Stomach (tissue), 9 donors: ENCODE measurements around the gene MOG. TPM values are rescaled to one million over a fixed set of nuclear protein-coding genes. Genes with fewer than 3 reads are reported as not detected.
A peak's percentile ranks its signal among the peaks of the same experiment; 100 is the strongest.

Experiments
- DNase-seq, 2 donors: peaks; one replicate each; pipeline versions ENCODE4 v3.0.0 to v3.0.0-alpha.2; 2013 to 2019
- H3K27ac ChIP-seq, 5 donors: fragments of 200-600 bp in 4 of 5; sonication (generic) in 4 of 5; one replicate each; pipeline ENCODE4 v1.5.1; 2013 to 2019; ENCODE audit warnings: mild to moderate bottlenecking in 1 of 5, moderate library complexity in 1 of 5
- H3K27me3 ChIP-seq, 3 donors: fragments of 200-600 bp; sonication (generic); one replicate each; pipeline ENCODE4 v1.5.1; 2017 to 2019; ENCODE audit warnings: mixed run types in 1 of 3
- H3K36me3 ChIP-seq, 4 donors: fragments of 200-600 bp; sonication (generic); 1 replicate in 3 of 4; 2 replicates in 1 of 4; pipeline ENCODE4 v1.5.1; 2016 to 2019
- H3K4me1 ChIP-seq, 4 donors: fragments of 200-600 bp; sonication (generic); one replicate each; pipeline ENCODE4 v1.5.1; 2016 to 2019
- H3K4me3 ChIP-seq, 4 donors: fragments of 200-600 bp; sonication (generic) in 3 of 4; one replicate each; pipeline ENCODE4 v1.5.1; 2016 to 2019; ENCODE audit warnings: mild to moderate bottlenecking in 1 of 4
- H3K9me3 ChIP-seq, 4 donors: fragments of 200-600 bp; sonication (generic); one replicate each; pipeline ENCODE4 v1.5.1; 2016 to 2019
- CTCF ChIP-seq, 7 experiments: fragments of 450-650 bp in 4 of 7; fragments of 200-600 bp in 3 of 7; sonication (generic) in 3 of 7; IDR thresholded peaks; one replicate each; pipeline ENCODE4 v1.5.1; 2016 to 2019; ENCODE audit warnings: antibody characterized with exemption in 7 of 7, control low read depth in 2 of 7, mild to moderate bottlenecking in 1 of 7
- EP300 ChIP-seq: sonication (generic); formaldehyde crosslinking; IDR thresholded peaks from one replicate; pipeline ENCODE4 v1.6.1; 2017; ENCODE audit warnings: antibody characterized with exemption
- POLR2A ChIP-seq, 4 donors: fragments of 450-650 bp; IDR thresholded peaks; one replicate each; pipeline ENCODE4 v1.6.1; 2016; ENCODE audit warnings: antibody characterized with exemption in 4 of 4, control low read depth in 2 of 4, mild to moderate bottlenecking in 1 of 4, moderate library complexity in 1 of 4
- POLR2AphosphoS5 ChIP-seq, 3 donors: sonication (generic); formaldehyde crosslinking; IDR thresholded peaks; one replicate each; pipeline ENCODE4 v1.6.1; 2016; ENCODE audit warnings: antibody characterized with exemption in 3 of 3
- whole genome bisulfite sequencing, 5 donors: extraction: QIAGEN DNeasy Blood & Tissue Kit in 3 of 5; methylation state at CpG; one replicate each; pipeline versions ENCODE4 v1.1.5 to v1.1.7; 2013 to 2018; 5-methylcytosine and 5-hydroxymethylcytosine counted together
- intact Hi-C: fragments of 100-400 bp; cut with DNase I; formaldehyde crosslinking; loops from one replicate; pipeline ENCODE4 v1.15.1; 2023; ENCODE audit warnings: low total_unique reads
- polyA plus RNA-seq, 3 donors: library from polyadenylated mRNA; stranded (reverse); fragments of 200-250 nt; gene quantifications; one replicate each; pipeline ENCODE4 v1.2.3, GENCODE V29; 2013
- total RNA-seq, 5 donors: library from RNA; depleted of rRNA; stranded (reverse); fragments of >200 nt; gene quantifications; one replicate each; pipeline versions ENCODE4 v1.1.0 to v1.2.3, GENCODE V29; 2014 to 2016
- donor health status: healthy with polysubstance abuse.
- donor health status: Bipolar disorder and iron deficiency.
- donor health status: healthy.

Gene MOG
- total and polyA plus RNA-seq, 8 donors: not detected

DNA sequence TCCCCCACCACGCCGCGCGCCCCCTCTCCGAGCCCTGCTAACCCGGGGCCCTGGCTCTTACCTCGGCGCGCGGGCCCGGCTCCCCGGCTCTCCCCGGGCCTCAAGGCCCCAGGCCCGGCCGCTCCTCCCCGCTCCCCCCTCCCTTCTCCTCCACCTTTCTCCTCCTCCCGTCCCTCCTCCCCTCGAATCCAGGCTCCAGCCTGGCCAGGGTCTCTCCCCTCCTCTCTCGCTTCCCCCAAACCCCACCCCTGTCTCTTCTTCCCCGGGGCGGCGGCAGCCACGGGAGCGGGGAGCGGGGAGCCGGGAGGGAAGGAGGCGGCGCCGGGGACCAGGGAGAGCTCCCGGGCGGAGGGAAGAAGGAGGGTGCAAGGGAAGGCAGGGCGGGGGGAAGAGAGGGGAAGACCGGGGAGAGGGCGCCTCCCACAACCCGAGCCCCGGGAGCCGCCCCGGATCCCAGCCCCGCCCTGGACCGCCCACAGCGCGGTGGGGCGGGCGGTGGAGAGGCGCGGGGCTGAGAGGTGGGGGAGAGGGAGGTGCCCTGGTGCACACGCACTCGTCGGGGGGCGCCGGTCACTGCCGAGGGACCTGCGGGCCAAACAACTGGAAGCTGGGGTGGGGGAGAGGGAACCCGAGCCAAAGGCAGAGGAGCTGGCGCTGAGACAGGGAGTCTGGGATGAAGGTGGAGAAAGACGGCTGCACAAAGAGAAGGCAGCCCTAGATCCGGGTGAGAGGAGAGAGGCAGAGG, 23.9 kb upstream of the MOG start, which contains the start of gene GABBR1:
TSS of gene GABBR1 (minus strand) at position 395 of the 745 bp plus-strand sequence. CDS start 798 bp downstream, outside the sequence.
- Histone ChIP-seq H3K36me3 (no peaks in the 10 kb centered on the region), H3K4me3 (peak within 1 kb of the TSS; percentile 76 to 95 (median 83)), H3K27me3 (peaks cover 0 to 31% (median 0%) of the 10 kb centered on the region in 3 donors), H3K4me1 (peaks cover 22 to 57% (median 43%) of the 10 kb centered on the region in 4 donors), H3K9me3 (no peaks in the 10 kb centered on the region), H3K27ac (peak within 1 kb of the TSS; percentile 58 to 85 (median 85))
- 0 to 2% (median 0%) methylated on average over 34 to 52 of the region's 57 CpGs for WGBS, 5 donors
- peak; percentile 85 to 97 for DNase-seq
- TF ChIP-seq POLR2A (IDR thresholded peaks at IDR 0.05) (no peak), CTCF (IDR thresholded peaks at IDR 0.05) (no peak), POLR2AphosphoS5 (IDR thresholded peaks at IDR 0.05) (peak; percentile 9 to 54 (median 12))
- intact Hi-C loops: no loop called here

- WGBS, 5 donors: 3 to 13% (median 6%) methylated on average over 9 of the region's 9 CpGs
- Histone ChIP-seq H3K4me3 (peak overlapping the region; percentile 76 to 95 (median 83)), H3K36me3 (no peaks in the 10 kb centered on the region), H3K27ac (peak overlapping the region; percentile 58 to 85 (median 85)), H3K4me1 (peaks cover 19 to 51% (median 38%) of the 10 kb centered on the region in 4 donors), H3K9me3 (no peaks in the 10 kb centered on the region), H3K27me3 (peaks cover 0 to 25% (median 0%) of the 10 kb centered on the region in 3 donors)
- no peak for DNase-seq
- intact Hi-C loops: no loop called here
- TF ChIP-seq POLR2A (IDR thresholded peaks at IDR 0.05) (no peak), CTCF (IDR thresholded peaks at IDR 0.05) (no peak), EP300 (no peak), POLR2AphosphoS5 (IDR thresholded peaks at IDR 0.05) (no peak)
These were observed 23.4 kb upstream of the MOG start for GRCh38 chr6:29633534-29633905.

DNA sequence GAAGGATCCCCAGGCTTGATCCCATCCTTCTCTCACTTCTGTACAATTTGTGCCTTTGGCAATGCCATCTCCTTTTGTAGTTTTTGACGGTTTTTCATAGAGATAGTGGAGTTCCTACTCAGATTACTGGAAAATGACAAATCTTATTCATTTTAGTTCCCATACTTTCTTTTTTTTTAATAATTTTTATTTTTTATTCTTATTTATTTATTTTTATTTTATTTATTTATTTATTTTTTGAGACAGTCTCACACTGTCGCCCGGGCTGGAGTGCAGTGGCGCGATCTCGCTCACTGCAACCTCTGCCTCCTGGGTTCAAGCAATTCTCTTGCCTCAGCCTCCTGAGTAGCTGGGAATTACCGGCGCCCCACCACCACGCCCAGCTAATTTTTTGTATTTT, 19.6 kb upstream of the MOG start:
- no peak overlapping the region for H3K4me3 ChIP-seq
- 83 to 96% (median 89%) methylated on average over 9 of the region's 9 CpGs for WGBS, 5 donors
- intact Hi-C loops: no loop called here
- TF ChIP-seq POLR2AphosphoS5 (IDR thresholded peaks at IDR 0.05) (no peak), EP300 (no peak), POLR2A (IDR thresholded peaks at IDR 0.05) (no peak), CTCF (IDR thresholded peaks at IDR 0.05) (no peak)
- no peaks in the 10 kb centered on the region for H3K36me3 ChIP-seq
- peaks cover 0 to 2% (median 0%) of the 10 kb centered on the region in 3 donors for H3K27me3 ChIP-seq
- no peak for DNase-seq
- no peaks in the 10 kb centered on the region for H3K9me3 ChIP-seq
- H3K4me1 ChIP-seq: peaks cover 3 to 20% (median 15%) of the 10 kb centered on the region in 4 donors
- H3K27ac ChIP-seq: no peak overlapping the region

DNA sequence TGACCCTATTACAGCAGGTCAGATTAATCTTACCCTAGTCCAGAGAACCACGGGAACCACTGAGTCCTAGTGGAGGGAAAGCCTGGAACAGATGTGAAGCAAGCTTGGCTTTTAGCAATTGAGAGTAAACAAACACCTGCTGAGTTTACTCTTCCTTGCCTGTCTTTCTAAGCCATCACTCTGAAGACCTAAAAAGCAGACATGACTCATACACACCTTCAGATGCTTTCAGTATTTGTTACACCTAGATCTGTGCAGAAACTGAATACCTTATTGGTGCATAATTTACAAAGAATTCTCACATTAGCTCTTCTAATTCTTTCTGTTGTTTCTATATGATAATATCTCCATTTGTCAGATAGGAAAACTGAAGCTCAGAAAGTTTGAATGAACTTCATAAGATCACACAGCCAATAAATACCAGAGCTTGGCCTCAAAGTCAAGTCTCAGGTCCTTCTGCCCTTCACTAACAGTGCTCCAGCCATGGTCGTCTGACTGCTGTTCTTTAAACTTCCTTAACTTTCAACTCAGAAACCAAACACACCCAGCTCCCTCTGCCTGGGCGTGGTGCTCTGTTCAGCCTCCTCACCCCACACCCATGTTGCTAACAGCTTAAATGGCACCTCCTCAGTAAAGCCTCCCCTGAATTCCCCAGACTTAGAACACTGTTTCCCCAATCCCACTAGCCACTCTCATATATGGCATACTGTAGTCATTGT, 15.3 kb upstream of the MOG start:
- WGBS, 5 donors: 14 to 26% (median 21%) methylated on average over 3 of the region's 3 CpGs
- peak in 1 of 2 donors; percentile 40 for DNase-seq
- Histone ChIP-seq H3K36me3 (no peaks in the 10 kb centered on the region), H3K4me1 (no peaks in the 10 kb centered on the region), H3K27me3 (no peaks in the 10 kb centered on the region), H3K27ac (no peak overlapping the region), H3K4me3 (no peak overlapping the region), H3K9me3 (no peaks in the 10 kb centered on the region)
- intact Hi-C loops: no loop called here
- TF ChIP-seq POLR2A (IDR thresholded peaks at IDR 0.05): no peak
- TF ChIP-seq POLR2AphosphoS5 (IDR thresholded peaks at IDR 0.05): no peak
- TF ChIP-seq CTCF (IDR thresholded peaks at IDR 0.05): no peak
- no peak for TF ChIP-seq EP300
